ENCODE measurements around the gene NAV2. TPM values are rescaled to one million over a fixed set of nuclear protein-coding genes. Genes with fewer than 3 reads are reported as not detected.

The NAV2 gene
- total RNA-seq, 1 experiment from 2014 or later = 2.1 TPM

DNA sequence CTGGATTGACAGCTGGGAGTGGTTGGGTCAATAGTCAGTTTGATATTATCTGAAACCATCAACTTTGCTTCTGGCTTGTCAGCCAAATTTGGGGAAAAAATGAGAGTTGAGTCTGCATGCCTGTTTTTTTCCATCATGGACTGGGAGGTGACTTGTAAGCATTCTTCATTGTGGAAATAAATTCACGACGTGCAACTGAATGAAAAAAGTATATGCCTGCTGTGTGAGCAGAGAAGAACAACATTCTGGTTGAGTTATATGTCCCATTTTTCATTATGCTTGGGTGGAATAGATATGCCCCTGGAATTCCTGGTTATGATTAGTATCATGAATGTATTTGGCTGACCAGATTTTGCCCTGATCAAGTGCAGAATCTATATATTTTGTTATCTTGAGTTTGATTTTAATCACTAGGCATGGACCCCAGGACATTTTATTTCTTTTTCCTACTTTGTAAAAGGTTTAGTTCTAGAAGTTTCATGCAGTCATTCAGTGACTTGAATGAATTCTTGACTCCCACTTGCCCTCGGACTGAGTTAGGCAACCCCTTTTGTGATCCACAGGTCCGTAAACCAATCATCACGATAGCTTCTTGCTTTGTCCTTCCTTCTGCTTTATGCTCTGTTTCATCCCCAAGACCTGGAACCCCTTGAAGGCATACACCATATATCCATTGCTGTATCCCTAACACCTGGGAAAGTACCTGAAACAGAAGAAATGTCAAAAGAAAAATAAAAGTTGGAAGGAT, 205.8 kb downstream of the NAV2 start:
- Histone ChIP-seq H3K27me3 (ENCODE audit: insufficient read depth, low read length) (peaks cover 22% of the 10 kb centered on the region; the same call in 1 of the 2 replicates), H3K4me3 (replicated peaks in 1 of 2; ENCODE audit: low read depth in 1 of 2, low read length in 2 of 2) (no peak overlapping the region), H2AFZ (ENCODE audit: low read depth, low read length, poor library complexity, severe bottlenecking) (no peak overlapping the region), H3K4me1 (ENCODE audit: control insufficient read depth in 1 of 2, insufficient read depth in 2 of 2, low read length in 2 of 2) (peaks cover 0 to 11% of the 10 kb centered on the region in 2 experiments; a peak in 1 of 4 replicates), H3K4me2 (ENCODE audit: low read length) (no peak overlapping the region), H3K36me3 (ENCODE audit: control insufficient read depth in 1 of 2, insufficient read depth in 2 of 2, low read length in 2 of 2) (no peaks in the 10 kb centered on the region), H3K9me2 (ENCODE audit: insufficient read depth) (no peaks in the 10 kb centered on the region), H3K79me2 (ENCODE audit: insufficient read depth, low read length) (no peaks in the 10 kb centered on the region), H4K20me1 (ENCODE audit: insufficient read depth) (no peaks in the 10 kb centered on the region), H3K9ac (ENCODE audit: low read length) (no peak overlapping the region), H3K27ac (ENCODE audit: low read depth, low read length) (no peak overlapping the region), H3K9me3 (ENCODE audit: control insufficient read depth in 1 of 2, insufficient read depth in 1 of 2, low read depth in 1 of 2, low read length in 2 of 2) (no peaks in the 10 kb centered on the region)
- no peak for DNase-seq (ENCODE audit: low read depth, low spot score)
- ChIA-PET RAD21 (ENCODE audit: low non-redundant PET in 1 of 2, low total read pairs in 2 of 2, uncharacterized antibody in 2 of 2, unreplicated experiment in 2 of 2) (no interaction called here), CTCF (interaction anchor here (0.8 to 1.5 kb wide), 3 partner anchors 15 to 210 kb away, joined by 3 to 5 read pairs (median 3); no protein-coding TSS in a partner anchor), POLR2A (no interaction called here)
- ATAC-seq = no peak
- TF ChIP-seq, protein P1, sequence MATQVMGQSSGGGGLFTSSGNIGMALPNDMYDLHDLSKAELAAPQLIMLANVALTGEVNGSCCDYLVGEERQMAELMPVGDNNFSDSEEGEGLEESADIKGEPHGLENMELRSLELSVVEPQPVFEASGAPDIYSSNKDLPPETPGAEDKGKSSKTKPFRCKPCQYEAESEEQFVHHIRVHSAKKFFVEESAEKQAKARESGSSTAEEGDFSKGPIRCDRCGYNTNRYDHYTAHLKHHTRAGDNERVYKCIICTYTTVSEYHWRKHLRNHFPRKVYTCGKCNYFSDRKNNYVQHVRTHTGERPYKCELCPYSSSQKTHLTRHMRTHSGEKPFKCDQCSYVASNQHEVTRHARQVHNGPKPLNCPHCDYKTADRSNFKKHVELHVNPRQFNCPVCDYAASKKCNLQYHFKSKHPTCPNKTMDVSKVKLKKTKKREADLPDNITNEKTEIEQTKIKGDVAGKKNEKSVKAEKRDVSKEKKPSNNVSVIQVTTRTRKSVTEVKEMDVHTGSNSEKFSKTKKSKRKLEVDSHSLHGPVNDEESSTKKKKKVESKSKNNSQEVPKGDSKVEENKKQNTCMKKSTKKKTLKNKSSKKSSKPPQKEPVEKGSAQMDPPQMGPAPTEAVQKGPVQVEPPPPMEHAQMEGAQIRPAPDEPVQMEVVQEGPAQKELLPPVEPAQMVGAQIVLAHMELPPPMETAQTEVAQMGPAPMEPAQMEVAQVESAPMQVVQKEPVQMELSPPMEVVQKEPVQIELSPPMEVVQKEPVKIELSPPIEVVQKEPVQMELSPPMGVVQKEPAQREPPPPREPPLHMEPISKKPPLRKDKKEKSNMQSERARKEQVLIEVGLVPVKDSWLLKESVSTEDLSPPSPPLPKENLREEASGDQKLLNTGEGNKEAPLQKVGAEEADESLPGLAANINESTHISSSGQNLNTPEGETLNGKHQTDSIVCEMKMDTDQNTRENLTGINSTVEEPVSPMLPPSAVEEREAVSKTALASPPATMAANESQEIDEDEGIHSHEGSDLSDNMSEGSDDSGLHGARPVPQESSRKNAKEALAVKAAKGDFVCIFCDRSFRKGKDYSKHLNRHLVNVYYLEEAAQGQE (IDR thresholded peaks at IDR 0.05; ENCODE audit: low read depth) = no peak
- TF ChIP-seq SRF (IDR thresholded peaks at IDR 0.05; ENCODE audit: low read depth) (no peak), EZH2phosphoT487 (IDR thresholded peaks at IDR 0.05; ENCODE audit: borderline replicate concordance) (no peak), CBX3 (IDR thresholded peaks at IDR 0.05; ENCODE audit: low read depth) (no peak), TCF7L2 (IDR thresholded peaks at IDR 0.05; ENCODE audit: borderline replicate concordance, extremely low read depth, insufficient read depth, insufficient read length) (no peak), ZNF274 (IDR thresholded peaks at IDR 0.05; ENCODE audit: low read depth, low read length) (no peak), POLR2A (IDR thresholded peaks at IDR 0.05; ENCODE audit: borderline replicate concordance, extremely low read depth, insufficient read depth, insufficient read length) (no peak), CEBPB (IDR thresholded peaks at IDR 0.05; ENCODE audit: low read depth) (no peak), SIN3A (IDR thresholded peaks at IDR 0.05; ENCODE audit: low read depth) (no peak), EZH2 (IDR thresholded peaks at IDR 0.05) (no peak), JUND (IDR thresholded peaks at IDR 0.05) (no peak), YY1 (IDR thresholded peaks at IDR 0.05; ENCODE audit: extremely low read depth, insufficient replicate concordance, low read depth, low read length) (no peak)
- TF ChIP-seq, protein P2, sequence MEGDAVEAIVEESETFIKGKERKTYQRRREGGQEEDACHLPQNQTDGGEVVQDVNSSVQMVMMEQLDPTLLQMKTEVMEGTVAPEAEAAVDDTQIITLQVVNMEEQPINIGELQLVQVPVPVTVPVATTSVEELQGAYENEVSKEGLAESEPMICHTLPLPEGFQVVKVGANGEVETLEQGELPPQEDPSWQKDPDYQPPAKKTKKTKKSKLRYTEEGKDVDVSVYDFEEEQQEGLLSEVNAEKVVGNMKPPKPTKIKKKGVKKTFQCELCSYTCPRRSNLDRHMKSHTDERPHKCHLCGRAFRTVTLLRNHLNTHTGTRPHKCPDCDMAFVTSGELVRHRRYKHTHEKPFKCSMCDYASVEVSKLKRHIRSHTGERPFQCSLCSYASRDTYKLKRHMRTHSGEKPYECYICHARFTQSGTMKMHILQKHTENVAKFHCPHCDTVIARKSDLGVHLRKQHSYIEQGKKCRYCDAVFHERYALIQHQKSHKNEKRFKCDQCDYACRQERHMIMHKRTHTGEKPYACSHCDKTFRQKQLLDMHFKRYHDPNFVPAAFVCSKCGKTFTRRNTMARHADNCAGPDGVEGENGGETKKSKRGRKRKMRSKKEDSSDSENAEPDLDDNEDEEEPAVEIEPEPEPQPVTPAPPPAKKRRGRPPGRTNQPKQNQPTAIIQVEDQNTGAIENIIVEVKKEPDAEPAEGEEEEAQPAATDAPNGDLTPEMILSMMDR (IDR thresholded peaks at IDR 0.05 in 2 of 3, conservative IDR thresholded peaks at IDR 0.05 in 1 of 3; ENCODE audit: borderline replicate concordance in 1 of 3, insufficient read depth in 1 of 3, low read depth in 2 of 3, low read length in 2 of 3) = no peak
- TF ChIP-seq, protein P3, sequence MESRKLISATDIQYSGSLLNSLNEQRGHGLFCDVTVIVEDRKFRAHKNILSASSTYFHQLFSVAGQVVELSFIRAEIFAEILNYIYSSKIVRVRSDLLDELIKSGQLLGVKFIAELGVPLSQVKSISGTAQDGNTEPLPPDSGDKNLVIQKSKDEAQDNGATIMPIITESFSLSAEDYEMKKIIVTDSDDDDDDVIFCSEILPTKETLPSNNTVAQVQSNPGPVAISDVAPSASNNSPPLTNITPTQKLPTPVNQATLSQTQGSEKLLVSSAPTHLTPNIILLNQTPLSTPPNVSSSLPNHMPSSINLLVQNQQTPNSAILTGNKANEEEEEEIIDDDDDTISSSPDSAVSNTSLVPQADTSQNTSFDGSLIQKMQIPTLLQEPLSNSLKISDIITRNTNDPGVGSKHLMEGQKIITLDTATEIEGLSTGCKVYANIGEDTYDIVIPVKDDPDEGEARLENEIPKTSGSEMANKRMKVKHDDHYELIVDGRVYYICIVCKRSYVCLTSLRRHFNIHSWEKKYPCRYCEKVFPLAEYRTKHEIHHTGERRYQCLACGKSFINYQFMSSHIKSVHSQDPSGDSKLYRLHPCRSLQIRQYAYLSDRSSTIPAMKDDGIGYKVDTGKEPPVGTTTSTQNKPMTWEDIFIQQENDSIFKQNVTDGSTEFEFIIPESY (IDR thresholded peaks at IDR 0.05; ENCODE audit: extremely low read depth, insufficient replicate concordance, low read length) = no peak
- intact Hi-C loops (cut with micrococcal nuclease) = no loop called here
- BruUV-seq (replicated peaks) = no TSS peak

All from HCT116 (cell line).